NCI-H226 (cell line): ENCODE measurements around the gene DNM3.

Experiments used
- DNase-seq: peaks from one replicate; pipeline ENCODE4 v3.0.0-alpha.2; 2015

Gene DNM3

DNA sequence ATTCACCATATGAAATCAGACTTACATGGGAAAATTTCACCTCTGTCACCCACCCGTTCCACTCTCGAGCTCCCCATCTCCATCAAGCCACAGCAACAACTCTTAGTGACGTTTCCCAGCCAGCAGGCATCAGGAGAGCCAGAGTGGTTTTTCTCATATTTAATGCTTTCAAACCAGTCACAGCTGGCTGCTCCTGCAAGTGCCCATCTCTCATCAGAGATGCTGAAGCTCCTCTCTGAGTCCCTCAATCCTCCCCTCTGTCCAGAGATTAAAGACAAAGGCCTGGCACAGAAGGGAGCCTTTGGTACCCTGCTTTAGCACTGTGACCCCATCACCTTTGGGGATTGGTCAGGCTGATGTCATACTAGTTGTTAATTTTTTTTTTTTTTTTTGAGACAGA lies 277.3 kb downstream of the DNM3 start:
- no peak for DNase-seq

DNA sequence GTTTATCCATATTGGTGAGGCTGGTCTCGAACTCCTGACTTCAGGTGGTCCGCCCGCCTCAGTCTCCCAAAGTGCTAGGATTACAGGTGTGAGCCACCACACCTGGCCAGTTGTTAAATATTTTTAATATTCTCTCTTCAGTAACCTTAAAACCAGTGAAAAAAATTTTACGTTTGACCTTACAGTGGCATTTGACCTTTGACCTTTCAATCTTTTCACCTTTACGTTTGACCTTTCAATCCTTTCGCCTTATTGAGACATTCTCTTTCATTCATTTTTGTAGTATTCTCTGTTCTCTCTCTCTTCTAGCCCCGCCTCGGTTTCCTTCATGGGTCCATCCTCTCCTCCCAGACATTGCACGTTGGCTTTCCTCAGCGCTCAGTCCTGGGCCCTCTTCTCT lies 277.9 kb downstream of the DNM3 start:
- DNase-seq = no peak

DNA sequence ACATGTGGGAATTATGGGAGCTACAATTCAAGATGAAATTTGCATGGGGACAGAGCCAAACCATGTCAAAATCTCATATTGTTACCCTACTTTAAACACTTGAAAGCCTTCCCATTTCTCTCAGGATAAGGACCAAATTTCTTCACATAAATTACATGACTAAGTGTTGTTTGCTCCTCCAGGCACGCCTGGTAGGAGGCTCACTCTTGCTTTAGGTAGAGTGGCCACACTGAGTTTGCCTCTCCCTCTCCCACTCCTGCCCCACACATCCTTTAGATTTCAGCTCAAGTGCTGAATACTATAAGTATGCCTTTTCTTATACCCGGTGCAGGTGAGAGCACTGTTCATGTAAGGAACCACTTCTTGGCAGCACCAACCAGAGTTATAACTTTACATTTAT lies 279.1 kb downstream of the DNM3 start:
- no peak for DNase-seq

DNA sequence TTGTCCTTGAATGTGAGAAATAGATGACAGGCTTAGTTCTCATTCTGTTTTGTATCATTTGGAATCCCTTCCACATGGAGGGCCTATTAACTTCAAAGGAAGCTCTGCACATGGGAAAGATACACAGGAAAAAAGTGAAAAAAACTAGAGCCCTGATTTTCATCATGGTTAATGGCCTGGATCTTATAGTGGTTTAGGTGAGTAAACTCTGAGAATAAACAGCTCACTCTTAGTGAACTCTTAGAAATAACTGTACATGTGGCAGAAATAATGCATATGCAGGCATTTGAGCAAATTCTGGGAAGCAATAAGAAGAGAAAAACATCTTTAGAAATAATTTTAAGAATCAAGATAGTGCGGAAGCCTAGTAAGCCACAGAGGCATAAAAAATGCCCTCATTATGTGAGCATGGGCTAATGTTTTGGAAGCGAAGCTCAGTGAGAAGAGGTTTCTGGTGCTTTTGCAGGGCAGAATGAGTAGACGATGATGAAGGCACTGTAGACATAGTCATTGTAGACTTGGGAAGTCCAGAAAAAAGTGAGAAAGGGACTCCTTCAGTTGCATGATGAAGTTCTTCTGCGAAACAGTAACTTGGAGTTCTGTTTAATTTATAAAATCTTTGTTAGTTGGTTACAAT lies 279.9 kb downstream of the DNM3 start:
- DNase-seq = no peak

DNA sequence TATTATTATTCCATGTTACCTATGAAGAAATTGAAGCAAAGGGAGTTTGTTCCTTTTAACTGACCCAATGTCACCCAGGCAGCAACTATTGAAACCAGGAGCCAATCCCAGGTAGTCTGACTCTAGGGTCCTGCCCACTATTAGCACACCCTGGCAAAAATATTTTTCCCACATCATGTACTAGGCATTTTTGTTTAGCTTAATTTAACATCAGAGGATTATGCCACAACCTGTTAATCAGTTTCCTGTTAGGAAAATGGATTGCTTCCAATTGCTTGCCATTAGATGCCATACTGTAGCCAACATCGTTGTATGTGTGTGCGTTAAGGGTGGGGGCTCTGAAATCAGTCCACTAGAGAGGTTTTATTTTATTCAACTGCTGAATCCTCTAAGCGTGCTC lies 281.1 kb downstream of the DNM3 start:
- no peak for DNase-seq

DNA sequence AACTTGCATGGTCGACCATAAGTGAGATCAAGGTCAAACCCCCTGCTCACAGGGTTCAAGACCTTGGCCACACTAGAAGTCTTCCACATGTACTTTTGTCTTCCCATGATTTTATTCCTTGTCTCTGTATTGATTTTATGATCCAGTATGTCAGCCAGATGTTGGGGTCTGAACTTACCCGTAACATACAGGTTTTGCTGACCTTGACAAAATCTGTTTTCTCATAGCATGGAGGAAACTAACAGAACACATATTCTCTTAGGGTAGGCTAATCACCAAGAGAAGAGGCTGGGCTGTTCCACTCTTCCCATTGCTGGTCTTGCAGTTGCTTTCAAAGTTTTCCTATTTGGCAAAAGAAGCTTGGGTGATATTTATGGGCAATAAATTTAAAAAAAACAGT lies 284.0 kb downstream of the DNM3 start:
- no peak for DNase-seq

DNA sequence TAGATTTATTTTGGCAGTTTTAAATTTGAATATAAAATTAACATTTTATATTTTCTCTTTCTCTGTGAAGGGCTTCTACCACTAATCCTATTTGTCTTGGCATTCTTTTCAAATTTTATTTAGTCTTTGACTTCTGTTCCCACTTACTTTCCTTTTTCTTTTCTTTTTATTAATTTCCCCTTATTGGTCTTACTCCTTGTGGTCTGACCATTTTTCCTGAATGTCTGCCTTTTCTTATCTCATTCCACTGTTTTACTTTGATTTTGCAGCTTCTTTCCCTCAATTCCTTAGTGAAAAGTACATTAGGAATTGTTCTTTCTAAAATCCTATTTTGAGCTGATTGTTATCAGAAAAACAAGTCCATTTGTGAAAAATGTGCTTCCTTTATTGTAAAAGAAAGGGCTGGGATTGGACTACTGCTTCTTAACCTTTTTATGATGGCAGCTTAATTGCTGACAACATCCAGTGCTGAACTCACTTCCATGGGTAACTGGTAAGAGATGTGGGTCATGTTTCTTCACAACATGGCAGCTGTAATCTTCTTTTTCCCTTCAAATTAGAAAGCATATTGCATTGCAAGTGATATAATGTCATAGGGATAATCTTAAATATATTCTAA lies 284.6 kb downstream of the DNM3 start:
- no peak for DNase-seq

DNA sequence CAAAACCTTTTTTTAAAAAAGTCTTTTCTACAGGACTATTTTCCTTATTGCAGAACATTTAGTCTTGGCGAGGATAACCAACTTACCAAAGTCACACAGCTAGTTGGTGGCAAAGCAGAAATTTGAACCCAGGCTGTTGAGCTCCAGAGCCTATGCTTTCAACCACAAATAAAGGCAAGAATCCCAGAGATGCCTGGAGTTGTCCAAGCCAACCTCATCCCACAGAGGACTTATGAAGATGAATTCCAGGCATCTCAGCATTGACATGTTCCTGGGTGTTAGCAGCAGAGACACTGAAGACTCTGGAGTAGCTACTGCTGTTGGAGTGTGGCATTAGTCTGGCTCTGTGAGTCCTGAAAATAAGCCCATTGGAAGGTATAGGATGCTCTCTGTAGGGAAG lies 291.5 kb downstream of the DNM3 start:
- DNase-seq = no peak

DNA sequence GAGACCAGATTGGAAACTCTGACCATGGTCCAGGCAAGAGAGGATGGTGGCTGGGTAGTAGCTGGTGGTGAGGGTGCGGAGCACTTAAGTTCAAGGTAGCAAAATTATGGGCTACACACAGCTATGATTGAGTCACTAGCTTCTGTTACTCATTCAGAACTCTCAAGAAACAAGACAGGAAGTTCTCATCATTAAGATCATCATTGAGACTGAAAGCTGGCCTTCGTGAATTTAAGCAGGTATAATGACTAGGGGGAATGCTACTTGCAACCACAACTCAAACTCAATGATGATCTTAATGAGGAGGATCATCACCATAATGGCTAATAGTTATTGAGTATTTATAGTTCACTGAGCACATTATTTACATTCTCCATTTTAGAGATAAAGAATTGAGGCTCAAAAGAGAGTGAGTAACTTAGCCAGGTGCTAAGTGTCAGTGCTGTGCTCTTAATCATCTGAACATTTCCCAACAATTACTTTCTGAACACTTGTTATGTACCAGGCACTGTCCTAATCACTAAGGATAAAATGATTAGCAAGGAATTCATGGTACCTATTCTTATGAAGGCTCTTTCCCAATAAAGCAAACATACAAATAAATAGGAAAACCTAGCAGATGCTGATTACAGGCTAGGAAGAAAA lies 292.9 kb downstream of the DNM3 start:
- no peak for DNase-seq

DNA sequence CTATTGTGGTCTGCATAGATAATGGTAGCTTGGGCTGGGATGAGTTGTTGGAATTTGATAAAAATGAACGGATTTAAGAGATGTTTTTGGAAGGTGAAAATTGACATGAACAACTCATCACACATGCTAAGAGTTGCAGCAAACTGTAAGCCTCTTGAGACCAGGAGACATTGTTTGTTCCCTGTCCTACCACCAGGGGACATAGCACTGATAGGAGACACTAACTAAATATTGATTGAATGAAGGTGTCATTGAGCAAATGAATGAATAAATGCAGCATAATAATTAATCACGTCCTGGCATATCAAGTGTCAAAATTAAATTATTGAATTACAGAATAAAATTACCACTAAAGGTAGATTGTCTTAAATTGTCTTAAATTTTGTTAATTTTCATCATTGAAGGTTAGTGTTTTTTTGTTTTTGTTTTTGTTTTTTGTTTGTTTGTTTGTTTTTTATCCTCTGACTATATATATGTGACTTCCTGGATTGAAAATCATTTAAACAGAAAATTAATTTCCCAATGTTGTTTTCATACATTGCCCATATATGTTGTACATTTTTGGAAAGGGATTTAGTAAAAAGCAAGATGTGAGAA lies 293.9 kb downstream of the DNM3 start:
- DNase-seq = no peak

DNA sequence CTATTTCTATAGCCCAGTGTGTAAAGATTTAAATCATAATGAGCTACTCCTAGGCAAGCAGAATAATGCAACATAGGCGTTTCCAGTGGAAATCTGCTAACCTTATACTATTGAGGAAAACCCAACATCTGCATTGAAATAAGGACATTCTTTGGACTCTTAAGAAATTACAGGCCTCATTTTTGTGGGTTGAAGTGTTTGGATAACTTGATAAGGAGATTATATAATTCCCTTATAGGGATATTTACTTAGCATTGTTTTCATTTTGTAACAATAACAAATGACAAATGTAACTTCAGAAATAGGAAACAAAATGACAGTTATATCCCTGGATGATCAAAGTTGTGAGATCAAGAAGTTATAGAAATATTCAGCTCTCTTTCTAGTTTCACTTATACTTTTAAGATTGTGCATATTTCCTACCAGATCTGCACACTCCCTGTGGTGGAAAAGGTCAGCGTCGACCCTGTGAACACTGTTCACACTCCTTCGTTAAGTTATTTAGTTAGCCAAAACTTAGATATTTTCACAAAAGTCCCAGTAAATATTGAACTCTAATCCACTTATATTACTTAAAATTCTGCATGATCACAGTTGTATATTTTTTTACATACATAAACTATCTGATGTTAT lies 294.8 kb downstream of the DNM3 start:
- no peak for DNase-seq

DNA sequence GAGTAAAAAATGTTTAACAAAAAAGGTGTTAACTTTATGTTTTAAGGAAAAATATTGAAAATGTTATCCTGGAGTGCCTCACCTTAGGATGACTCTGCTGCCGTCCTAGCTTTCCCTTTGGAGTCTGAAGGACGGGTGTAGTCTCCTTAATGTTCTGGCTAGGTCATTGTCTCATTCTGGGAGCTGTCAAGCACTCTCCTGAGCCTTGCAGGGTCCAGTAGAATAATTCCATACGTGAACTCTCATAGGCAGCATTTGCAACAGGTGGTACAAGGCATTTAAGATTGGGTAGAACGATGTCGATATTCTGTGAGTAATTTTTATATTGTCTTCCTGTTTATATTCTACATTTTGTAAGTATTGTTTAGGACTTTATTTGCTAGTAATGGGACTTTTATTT lies 295.6 kb downstream of the DNM3 start:
- no peak for DNase-seq

DNA sequence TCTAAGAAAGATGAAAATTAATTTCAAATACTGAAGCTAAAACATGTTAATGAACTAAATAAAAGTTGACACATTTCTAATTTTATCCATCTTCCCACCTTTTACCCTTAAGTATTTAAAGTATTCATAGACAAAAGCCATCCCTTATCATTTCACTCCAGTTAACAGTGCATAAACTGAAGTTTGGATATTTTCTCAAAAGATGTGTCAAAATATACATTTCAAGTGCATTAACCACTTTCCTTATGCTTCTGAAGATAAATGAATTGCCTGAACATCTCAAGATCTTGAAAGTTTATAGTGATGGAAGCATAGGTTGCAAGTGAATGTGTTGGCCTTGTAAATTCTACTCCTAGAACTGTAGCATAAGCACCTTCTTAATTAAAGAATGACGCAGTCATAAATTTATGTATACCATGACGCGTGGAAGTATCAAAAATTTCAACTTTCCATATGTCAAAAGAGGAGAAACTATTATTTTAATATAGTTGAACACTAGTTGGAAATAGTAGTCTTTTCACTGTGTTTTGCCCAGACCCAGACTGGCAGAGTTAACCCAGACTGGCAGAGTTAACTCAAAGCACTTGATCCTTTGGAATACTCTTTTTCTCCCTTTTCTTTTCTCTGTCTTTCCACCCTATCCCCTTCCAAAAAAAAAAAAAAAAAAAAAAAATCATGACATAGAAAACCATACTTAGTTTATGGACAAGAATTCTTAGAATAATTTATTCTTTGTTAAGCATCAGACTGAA lies 296.6 kb downstream of the DNM3 start:
- no peak for DNase-seq

DNA sequence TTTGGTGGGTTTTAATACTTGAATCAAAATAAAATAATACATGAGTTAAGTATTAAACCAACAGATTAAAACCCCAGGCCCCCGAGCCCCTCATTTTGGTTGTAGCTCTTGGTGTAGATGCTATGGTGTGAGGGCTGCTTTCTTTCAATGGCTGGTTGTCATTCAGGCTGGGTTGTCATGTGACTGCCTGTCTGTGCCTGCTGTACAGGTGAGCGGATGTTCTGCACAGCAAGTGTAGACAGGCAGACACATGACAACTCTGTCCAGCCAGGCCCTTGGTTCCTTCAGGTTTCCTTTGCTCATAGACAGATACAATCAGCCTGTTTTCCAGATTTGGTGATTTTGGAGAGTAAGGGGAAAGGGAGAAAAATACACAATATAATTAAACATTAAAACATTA lies 297.3 kb downstream of the DNM3 start:
- no peak for DNase-seq

DNA sequence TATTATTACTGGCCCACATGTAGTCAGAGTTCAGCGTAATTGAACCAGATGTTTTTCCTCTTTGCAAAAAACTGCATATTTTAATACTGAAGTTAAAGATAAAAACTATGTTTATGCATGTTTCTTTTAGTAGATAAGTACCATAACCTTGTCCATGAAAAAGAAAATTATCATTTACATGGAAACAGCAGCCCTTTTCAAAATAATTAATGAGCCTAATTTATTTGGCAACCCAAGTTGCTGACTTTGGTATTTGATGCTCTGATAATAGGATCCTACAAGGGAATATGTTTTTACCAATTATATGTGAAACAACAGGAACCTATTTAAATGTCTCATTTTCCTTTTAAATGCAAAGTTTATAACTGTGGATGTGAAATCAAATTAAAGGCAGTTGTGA lies 297.9 kb downstream of the DNM3 start:
- no peak for DNase-seq

DNA sequence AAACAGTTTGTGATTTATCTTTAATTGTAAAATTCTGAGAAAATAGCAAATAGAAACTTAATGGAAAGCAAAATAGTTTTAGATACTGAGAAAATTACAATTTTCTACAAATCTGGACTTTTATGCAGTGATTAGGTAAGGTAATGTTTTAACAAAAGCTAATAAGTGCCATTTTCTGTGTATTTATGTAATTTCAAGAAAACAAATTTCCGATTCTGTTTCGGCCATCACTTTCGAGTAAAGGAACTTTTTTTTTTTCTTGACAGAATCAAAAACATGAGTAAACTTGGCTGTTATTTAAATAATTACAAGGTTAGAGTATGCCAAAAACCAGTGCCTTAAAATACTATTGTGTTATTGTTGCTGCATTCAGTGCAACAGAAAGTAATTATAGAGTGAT lies 298.8 kb downstream of the DNM3 start:
- no peak for DNase-seq

DNA sequence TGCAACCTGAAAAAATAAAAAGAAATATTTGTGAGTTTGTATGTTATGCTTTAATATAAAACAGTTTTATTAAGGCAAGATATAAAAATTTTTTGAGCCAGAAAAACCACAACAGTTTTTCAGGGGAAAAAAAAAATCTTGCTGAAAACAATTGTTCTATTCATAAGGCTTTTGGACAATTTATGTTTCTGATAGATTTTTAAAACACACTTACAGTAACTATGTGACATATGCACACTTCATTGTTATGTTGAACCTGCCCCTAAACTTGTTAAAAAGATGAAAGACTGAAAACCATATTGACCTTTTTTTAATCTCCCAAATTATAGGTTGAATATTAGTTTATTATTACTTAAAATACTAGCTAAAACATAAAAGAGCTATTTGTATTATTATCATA lies 299.3 kb downstream of the DNM3 start:
- no peak for DNase-seq

DNA sequence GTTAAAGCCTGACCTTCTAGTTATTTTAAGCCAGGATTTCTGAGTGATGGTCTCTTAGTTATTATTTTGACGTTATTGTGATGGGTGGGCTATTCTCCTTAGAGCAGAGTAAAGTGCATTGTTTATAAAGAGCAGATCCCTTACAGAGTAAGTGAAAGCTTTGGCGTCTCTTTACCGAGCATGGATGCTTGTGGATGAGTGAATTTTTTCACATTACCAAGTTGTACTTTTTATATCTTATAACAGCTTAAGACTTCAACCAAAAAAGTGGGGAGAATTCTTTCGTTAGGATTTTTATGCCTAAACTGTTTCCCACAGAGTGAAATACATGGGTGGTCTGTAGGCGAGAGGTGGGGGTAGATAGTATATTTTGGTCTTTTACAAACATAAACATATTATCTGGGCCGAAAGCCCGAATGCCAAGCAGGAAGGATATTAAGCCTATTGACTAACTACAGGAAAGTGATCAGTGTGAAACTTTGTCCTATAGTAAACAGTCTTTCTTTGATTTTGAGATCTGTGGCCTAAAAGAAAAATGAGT lies 300.1 kb downstream of the DNM3 start:
- DNase-seq = no peak

DNA sequence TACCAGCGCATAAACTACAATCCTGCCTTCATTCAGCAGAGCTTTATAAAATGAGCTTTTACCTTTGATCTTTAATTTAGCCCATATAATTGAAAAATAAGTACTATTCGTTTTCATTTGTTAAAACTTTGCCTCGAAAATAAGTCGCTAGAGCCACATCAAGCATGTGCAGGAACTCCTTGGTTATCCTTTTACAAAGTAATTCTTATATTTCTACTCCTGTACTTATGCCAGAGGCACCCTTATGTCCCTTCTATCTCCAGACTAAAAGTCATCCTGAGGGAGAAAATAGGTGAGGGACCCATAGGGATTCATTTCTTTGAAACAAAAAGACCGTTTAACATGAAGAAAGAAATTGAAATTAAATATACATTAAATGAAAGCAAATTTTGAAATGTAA lies 301.0 kb downstream of the DNM3 start:
- DNase-seq = no peak

DNA sequence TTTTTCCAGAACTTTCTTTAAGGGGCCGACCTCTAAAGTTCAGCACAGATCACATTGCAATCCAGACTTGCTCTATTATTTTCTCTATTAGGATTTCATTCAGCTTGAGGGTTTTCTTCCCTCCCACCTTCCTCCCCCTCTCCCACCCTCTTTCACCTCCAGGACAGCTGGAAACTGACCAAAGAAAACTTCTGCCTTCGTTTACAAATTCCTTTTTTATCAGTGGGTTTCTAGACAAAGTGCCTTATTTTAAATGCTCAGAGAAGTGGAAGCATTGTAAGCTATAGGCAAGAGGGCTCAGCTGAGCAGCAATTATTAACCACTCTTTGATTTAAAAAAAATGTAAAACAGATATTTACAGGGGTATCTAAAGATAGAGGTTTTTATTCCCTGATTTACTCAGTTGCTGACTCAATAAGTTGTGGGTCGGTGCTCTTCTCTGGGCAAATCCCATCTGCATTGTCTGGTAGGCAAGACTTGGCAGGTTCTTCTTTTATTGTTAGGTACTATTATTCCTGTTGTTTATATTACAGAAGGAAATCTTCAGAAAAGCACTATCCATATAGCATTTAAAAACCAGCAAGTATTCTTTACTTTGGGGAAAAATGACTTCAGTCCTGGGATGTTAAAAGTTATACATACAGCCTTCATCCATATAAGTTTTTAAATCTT lies 302.2 kb downstream of the DNM3 start:
- peak; percentile 77 for DNase-seq

DNA sequence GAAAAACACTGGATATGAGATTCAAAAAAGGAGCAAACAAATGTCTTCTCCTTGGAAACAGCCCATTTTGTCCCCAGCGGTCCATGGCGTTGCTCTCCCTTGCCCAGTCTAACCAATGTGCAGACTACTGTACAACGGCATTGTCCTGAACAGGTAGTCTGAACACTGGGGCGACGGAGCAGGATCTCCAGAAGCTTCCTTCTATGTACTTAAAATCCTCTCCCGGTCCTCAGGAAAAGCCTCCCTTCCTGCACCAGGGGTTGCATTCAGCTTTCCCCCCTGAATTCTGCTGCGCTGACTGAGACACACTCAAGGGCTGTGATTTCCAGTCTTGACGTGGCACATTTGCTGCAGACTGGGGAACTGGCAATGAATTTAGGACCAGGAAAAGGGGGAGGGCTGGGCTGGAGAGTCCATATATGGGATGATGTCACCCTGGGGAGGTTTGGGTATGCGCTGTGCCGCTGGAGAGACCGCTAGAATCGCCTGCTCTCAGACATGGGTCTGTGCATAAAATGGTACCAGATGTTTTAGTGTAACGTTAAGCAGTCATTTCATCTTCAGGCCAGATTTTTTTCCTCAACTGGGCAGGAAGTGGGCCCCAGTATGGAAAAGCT lies 303.3 kb downstream of the DNM3 start:
- DNase-seq = no peak

DNA sequence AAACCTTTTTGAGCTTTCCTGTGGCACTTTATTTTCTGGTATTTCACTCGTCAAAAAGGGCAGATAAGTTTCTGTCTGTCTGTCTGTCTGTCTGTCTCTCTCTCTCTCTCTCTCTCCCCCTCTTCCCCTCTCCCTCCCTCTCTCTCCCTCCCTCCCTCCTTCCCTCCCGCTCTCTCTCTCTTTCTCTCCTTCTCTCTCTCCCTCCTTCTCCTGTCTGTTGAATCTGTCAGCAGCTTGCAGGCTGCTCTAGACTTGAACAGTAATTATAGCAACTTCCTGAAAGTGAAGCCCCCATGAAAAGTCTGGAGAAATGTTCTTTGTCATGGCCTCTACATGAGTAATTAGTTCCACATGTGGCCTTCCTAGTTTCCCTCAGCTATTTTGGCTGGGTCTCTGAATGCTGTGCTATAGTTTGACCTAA lies 303.9 kb downstream of the DNM3 start:
- no peak for DNase-seq
